DOHH2 (cell line): Measurements from ENCODE around the gene PPCDC.

Source experiments
- H3F3A ChIP-seq: fragments of 200-600 bp; sonication (generic), shearing (Covaris generic); 2 replicates; pipeline ENCODE4 v1.6.0; 2016; ENCODE audit warnings: antibody characterized with exemption, mild to moderate bottlenecking; ENCODE audit not compliant: control insufficient read depth, insufficient read depth
- H3K27ac ChIP-seq: fragments of 200-600 bp; sonication (generic); 2 replicates; pipeline ENCODE4 v1.5.1; 2014; ENCODE audit warnings: low read depth, mild to moderate bottlenecking, low read length, moderate library complexity
- H3K27me3 ChIP-seq: fragments of 200-600 bp; sonication (generic); 2 replicates; pipeline ENCODE4 v1.6.1; 2014; ENCODE audit warnings: mild to moderate bottlenecking, low read length, mixed read lengths; ENCODE audit not compliant: control insufficient read depth
- H3K36me3 ChIP-seq: fragments of 200-600 bp; sonication (generic); 2 replicates; pipeline ENCODE4 v1.6.1; 2014; ENCODE audit warnings: mild to moderate bottlenecking, low read length, moderate library complexity, mixed read lengths; ENCODE audit not compliant: control insufficient read depth
- H3K4me1 ChIP-seq: fragments of 200-600 bp; sonication (generic); 2 replicates; pipeline ENCODE4 v1.6.1; 2014; ENCODE audit warnings: mild to moderate bottlenecking, low read length, mixed read lengths; ENCODE audit not compliant: control insufficient read depth
- H3K4me2 ChIP-seq: fragments of 200-600 bp; sonication (generic); 2 replicates; pipeline ENCODE4 v1.6.0; 2014; ENCODE audit warnings: mild to moderate bottlenecking, low read length, moderate library complexity
- H3K4me3 ChIP-seq: fragments of 200-600 bp; sonication (generic); 2 replicates; pipeline ENCODE4 v1.5.1; 2014; ENCODE audit warnings: mild to moderate bottlenecking, low read length, mixed read lengths
- H3K79me2 ChIP-seq: fragments of 200-600 bp; sonication (generic); 2 replicates; pipeline ENCODE4 v1.6.1; 2014; ENCODE audit warnings: mild to moderate bottlenecking, low read length, mixed read lengths; ENCODE audit not compliant: control insufficient read depth
- H3K9me2 ChIP-seq: fragments of 200-600 bp; sonication (generic); replicated peaks from 2 replicates; pipeline ENCODE4 v1.6.1; 2014; ENCODE audit warnings: mild to moderate bottlenecking, low read length, mixed read lengths; ENCODE audit not compliant: control insufficient read depth
- H3K9me3 ChIP-seq: fragments of 200-600 bp; sonication (generic); 2 replicates; pipeline ENCODE4 v1.6.1; 2014; ENCODE audit warnings: antibody characterized with exemption, low read length, mixed read lengths; ENCODE audit not compliant: control insufficient read depth, insufficient read depth
- H4K20me1 ChIP-seq: fragments of 200-600 bp; sonication (generic); 2 replicates; pipeline ENCODE4 v1.6.0; 2014; ENCODE audit warnings: low read depth, mild to moderate bottlenecking, antibody characterized with exemption, low read length, moderate library complexity; ENCODE audit not compliant: control insufficient read depth, insufficient read depth
- CTCF ChIP-seq: fragments of 200-600 bp; sonication (generic); IDR thresholded peaks from one replicate; pipeline ENCODE4 v1.5.1; 2014; ENCODE audit warnings: antibody characterized with exemption, mild to moderate bottlenecking, low read depth, low read length; ENCODE audit not compliant: poor library complexity, severe bottlenecking
- EZH2phosphoT487 ChIP-seq: fragments of 200-600 bp; sonication (generic); IDR thresholded peaks from 2 replicates; pipeline ENCODE4 v1.6.1; 2017; ENCODE audit warnings: borderline replicate concordance, mild to moderate bottlenecking, antibody characterized with exemption, low read length, moderate library complexity, mixed read lengths

Gene PPCDC

DNA sequence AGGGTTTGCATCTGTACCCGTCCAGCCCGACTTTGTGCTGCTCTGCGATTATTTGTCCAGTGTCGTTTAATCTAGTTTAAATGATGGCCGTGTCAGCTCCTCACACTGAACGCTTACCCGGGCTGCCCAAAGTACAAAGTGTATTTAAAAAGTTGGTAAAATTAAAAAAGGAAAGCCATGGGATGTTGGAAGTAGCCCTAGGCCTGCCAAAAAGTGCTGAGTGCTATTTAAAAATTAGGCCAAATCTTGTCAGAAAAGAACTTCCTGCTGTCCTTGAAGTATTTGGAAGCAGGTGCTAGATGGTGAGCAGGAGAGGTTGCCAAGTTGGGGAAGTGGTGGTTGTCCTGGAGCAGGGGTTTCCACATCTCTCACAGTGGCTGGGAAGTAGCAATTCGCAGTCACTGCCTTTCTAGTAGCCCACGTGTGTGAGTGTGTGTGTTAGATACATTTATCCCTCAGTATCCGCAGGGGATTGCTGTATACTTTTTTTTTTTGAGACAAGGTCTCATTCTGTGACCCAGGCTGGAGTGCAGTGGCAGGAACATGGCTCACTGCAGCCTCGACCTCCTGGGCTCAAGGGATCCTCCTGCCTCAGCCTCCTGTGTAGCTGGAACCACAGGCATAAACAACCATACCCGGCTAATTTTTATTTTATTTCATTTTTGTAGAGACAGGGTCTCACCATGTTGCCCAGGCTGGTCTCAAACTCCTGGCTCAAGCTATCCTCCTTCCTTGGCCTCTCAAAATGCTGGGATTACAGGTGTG is 664 bp downstream of the PPCDC start:
- Histone ChIP-seq H3K4me1 (peaks cover 36% of the 10 kb centered on the region), H3F3A (0 out of 2 replicates have a peak, but pooled peaks cover 3% of the 10 kb centered on the region)

GRCh38 chr15:75025107-75025506 is 1.7 kb downstream of the PPCDC start:
- Histone ChIP-seq H3K4me3 (peak overlapping the region; percentile 87), H3K27ac (no peak overlapping the region), H3K36me3 (peaks cover 21% of the 10 kb centered on the region), H3K27me3 (no peaks in the 10 kb centered on the region), H3K9me2 (no peaks in the 10 kb centered on the region), H3K4me2 (peak overlapping the region; percentile 70), H3K4me1 (peaks cover 45% of the 10 kb centered on the region), H3K79me2 (peaks cover 34% of the 10 kb centered on the region), H3F3A (0 out of 2 replicates have a peak, but pooled peaks cover 3% of the 10 kb centered on the region), H4K20me1 (0 out of 2 replicates have a peak, but pooled peaks cover 6% of the 10 kb centered on the region), H3K9me3 (no peaks in the 10 kb centered on the region)
- no peak for TF ChIP-seq EZH2phosphoT487
- TF ChIP-seq CTCF, result no peak

More for the DNA sequence above, 664 bp downstream of the PPCDC start:
- Histone ChIP-seq H3K9me3 (no peaks in the 10 kb centered on the region), H3K4me2 (peak overlapping the region; percentile 70), H4K20me1 (no peaks in the 10 kb centered on the region), H3K36me3 (peaks cover 24% of the 10 kb centered on the region), H3K27me3 (no peaks in the 10 kb centered on the region), H3K79me2 (peaks cover 26% of the 10 kb centered on the region), H3K27ac (peak overlapping the region; percentile 77), H3K4me3 (peak overlapping the region; percentile 87), H3K9me2 (no peaks in the 10 kb centered on the region)
- TF ChIP-seq CTCF, result no peak
- TF ChIP-seq EZH2phosphoT487, result no peak

GRCh38 chr15:75025548-75026260 is 2.3 kb downstream of the PPCDC start:
- TF ChIP-seq EZH2phosphoT487 (no peak), CTCF (no peak)
- Histone ChIP-seq H3K4me3 (no peak overlapping the region), H3K79me2 (peaks cover 39% of the 10 kb centered on the region), H3K4me1 (peaks cover 45% of the 10 kb centered on the region), H3K27ac (no peak overlapping the region), H3K36me3 (peaks cover 27% of the 10 kb centered on the region), H3K27me3 (no peaks in the 10 kb centered on the region), H3K9me2 (no peaks in the 10 kb centered on the region), H3K4me2 (peak overlapping the region; percentile 70; the same call in 1 of the 2 replicates), H4K20me1 (0 out of 2 replicates have a peak, but pooled peaks cover 6% of the 10 kb centered on the region), H3K9me3 (no peaks in the 10 kb centered on the region), H3F3A (0 out of 2 replicates have a peak, but pooled peaks cover 3% of the 10 kb centered on the region)
